DND-41 (cell line): ENCODE data around the gene SMG9.

ENCODE experiments used
- ATAC-seq: fragments of 200-7000 bp; cut with Tn5 transposase; 3 replicates; pipeline ENCODE4 v1.9.1; 2021; ENCODE audit warnings: low read depth; ENCODE audit not compliant: insufficient read depth
- DNase-seq: peaks from one replicate; pipeline ENCODE4 v3.0.0-alpha.2; 2020
- H2AFZ ChIP-seq: 2 replicates; pipeline ENCODE4 v1.6.0; 2012; ENCODE audit warnings: low read depth, low read length
- H3K27ac ChIP-seq: 2 replicates; pipeline ENCODE4 v1.5.1; 2012; ENCODE audit warnings: low read length, inconsistent platforms
- H3K27me3 ChIP-seq: fragments of 200-600 bp; sonication (generic); 2 replicates; pipeline ENCODE4 v1.6.0; 2012; ENCODE audit warnings: low read length, mild to moderate bottlenecking, inconsistent platforms; ENCODE audit not compliant: insufficient read depth, poor library complexity
- H3K36me3 ChIP-seq: 2 replicates; pipeline ENCODE4 v1.5.1; 2012; ENCODE audit warnings: low read length, inconsistent platforms; ENCODE audit not compliant: insufficient read depth
- H3K4me1 ChIP-seq: 2 replicates; pipeline ENCODE4 v1.5.1; 2012; ENCODE audit warnings: mild to moderate bottlenecking, low read length; ENCODE audit not compliant: insufficient read depth
- H3K4me2 ChIP-seq: 2 replicates; pipeline ENCODE4 v1.6.0; 2012; ENCODE audit warnings: mild to moderate bottlenecking, moderate library complexity, low read length, inconsistent platforms; ENCODE audit not compliant: insufficient read depth
- H3K4me3 ChIP-seq, 2 experiments: fragments of 200-600 bp in 1 of 2; shearing (Covaris generic) in 1 of 2; 2 replicates each; pipeline ENCODE4 v1.5.1; 2012 to 2016; ENCODE audit warnings: inconsistent platforms in 2 of 2, low read length in 2 of 2, mild to moderate bottlenecking in 2 of 2, low read depth in 1 of 2, moderate library complexity in 1 of 2
- H3K79me2 ChIP-seq: 2 replicates; pipeline ENCODE4 v1.6.0; 2012; ENCODE audit warnings: low read length, inconsistent platforms; ENCODE audit not compliant: insufficient read depth
- H3K9ac ChIP-seq: 2 replicates; pipeline ENCODE4 v1.6.0; 2012; ENCODE audit warnings: low read depth, mild to moderate bottlenecking, inconsistent platforms, low read length, moderate library complexity
- H3K9me3 ChIP-seq: 2 replicates; pipeline ENCODE4 v1.5.1; 2012; ENCODE audit warnings: low read length, moderate library complexity, mild to moderate bottlenecking, inconsistent platforms; ENCODE audit not compliant: insufficient read depth, severe bottlenecking
- H4K20me1 ChIP-seq: 2 replicates; pipeline ENCODE4 v1.6.0; 2012; ENCODE audit warnings: low read length; ENCODE audit not compliant: insufficient read depth
- CTCF ChIP-seq: IDR thresholded peaks from 2 replicates; pipeline ENCODE4 v1.5.1; 2012; ENCODE audit warnings: borderline replicate concordance, low read length, moderate library complexity, mild to moderate bottlenecking; ENCODE audit not compliant: poor library complexity, severe bottlenecking; ENCODE audit errors: extremely low read depth
- EZH2 ChIP-seq: IDR thresholded peaks from 3 replicates; pipeline ENCODE4 v1.6.1; 2012; ENCODE audit warnings: borderline replicate concordance, low read depth, mild to moderate bottlenecking, moderate library complexity, low read length, inconsistent platforms; ENCODE audit not compliant: severe bottlenecking

The SMG9 gene

DNA sequence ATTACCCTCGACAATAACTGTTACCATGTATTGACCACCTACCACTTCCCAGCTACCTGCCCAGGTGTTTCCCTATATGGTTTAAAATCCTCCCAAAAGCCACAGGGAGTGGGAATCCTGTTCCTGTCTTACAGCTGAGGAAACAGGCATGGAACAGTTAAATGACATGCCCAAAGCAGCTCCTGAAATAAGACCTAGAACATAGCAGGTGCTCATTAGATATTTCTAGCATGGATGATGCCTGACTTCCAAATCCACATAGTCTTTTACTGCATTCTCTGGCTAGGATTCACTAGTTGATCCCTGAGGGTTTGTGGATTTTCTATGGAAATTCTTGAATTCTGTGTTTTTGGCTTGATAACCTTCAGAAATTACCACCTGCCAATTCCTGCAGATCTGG is 13.1 kb upstream of the SMG9 start:
- Histone ChIP-seq H3K9ac (no peak overlapping the region), H3K4me1 (no peaks in the 10 kb centered on the region), H3K36me3 (no peaks in the 10 kb centered on the region), H3K79me2 (no peaks in the 10 kb centered on the region), H3K27ac (no peak overlapping the region), H3K27me3 (no peaks in the 10 kb centered on the region), H3K4me3 (no peak overlapping the region), H4K20me1 (no peaks in the 10 kb centered on the region), H3K9me3 (no peaks in the 10 kb centered on the region), H2AFZ (no peak overlapping the region), H3K4me2 (no peak overlapping the region)
- TF ChIP-seq CTCF, result no peak
- DNase-seq (no peak), ATAC-seq (no peak)

GRCh38 chr19:43767316-43767715 is 12.6 kb upstream of the SMG9 start:
- no peaks in the 10 kb centered on the region for H3K27me3 ChIP-seq
- H3K9ac ChIP-seq, result no peak overlapping the region
- TF ChIP-seq EZH2 (no peak), CTCF (no peak)
- no peak overlapping the region for H3K4me2 ChIP-seq
- no peak for ATAC-seq
- H3K4me3 ChIP-seq, result no peak overlapping the region
- no peaks in the 10 kb centered on the region for H3K36me3 ChIP-seq
- H3K9me3 ChIP-seq, result no peaks in the 10 kb centered on the region
- DNase-seq, result no peak
- H3K27ac ChIP-seq, result no peak overlapping the region
- no peaks in the 10 kb centered on the region for H4K20me1 ChIP-seq
- H3K4me1 ChIP-seq, result no peaks in the 10 kb centered on the region
- H2AFZ ChIP-seq, result no peak overlapping the region
- no peaks in the 10 kb centered on the region for H3K79me2 ChIP-seq

DNA sequence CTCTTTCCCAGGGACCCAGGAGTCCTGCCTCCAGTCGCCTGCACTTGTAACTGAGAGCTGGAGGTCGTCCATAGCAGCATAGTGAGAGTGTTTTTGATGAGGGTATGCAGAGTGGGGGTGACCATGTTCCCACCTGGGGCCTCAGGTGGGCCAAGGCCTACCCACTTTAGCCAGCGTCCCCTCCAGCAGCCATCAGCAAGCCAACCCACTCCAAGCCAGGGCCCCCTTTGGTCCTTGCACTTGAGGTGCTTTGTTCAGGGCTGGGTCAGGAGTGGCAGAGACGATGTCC is 11.9 kb upstream of the SMG9 start:
- no peak overlapping the region for H3K27ac ChIP-seq
- DNase-seq, result no peak
- ATAC-seq, result no peak; the same call in 2 of the 3 replicates
- no peak overlapping the region for H2AFZ ChIP-seq
- H3K36me3 ChIP-seq, result no peaks in the 10 kb centered on the region
- H3K79me2 ChIP-seq, result no peaks in the 10 kb centered on the region
- no peaks in the 10 kb centered on the region for H4K20me1 ChIP-seq
- H3K4me1 ChIP-seq, result no peaks in the 10 kb centered on the region
- H3K4me3 ChIP-seq, result no peak overlapping the region
- H3K4me2 ChIP-seq, result no peak overlapping the region
- TF ChIP-seq CTCF (no peak), EZH2 (no peak)
- no peak overlapping the region for H3K9ac ChIP-seq
- H3K9me3 ChIP-seq, result no peaks in the 10 kb centered on the region
- no peaks in the 10 kb centered on the region for H3K27me3 ChIP-seq

GRCh38 chr19:43765109-43765876 is 10.5 kb upstream of the SMG9 start:
- no peak for ATAC-seq
- no peak overlapping the region for H3K4me3 ChIP-seq

More at GRCh38 chr19:43765109-43765876, 10.5 kb upstream of the SMG9 start:
- no peaks in the 10 kb centered on the region for H3K4me1 ChIP-seq
- H3K27me3 ChIP-seq, result no peaks in the 10 kb centered on the region
- H3K9me3 ChIP-seq, result no peaks in the 10 kb centered on the region
- no peak overlapping the region for H2AFZ ChIP-seq
- no peak overlapping the region for H3K4me2 ChIP-seq
- H4K20me1 ChIP-seq, result no peaks in the 10 kb centered on the region
- H3K9ac ChIP-seq, result no peak overlapping the region
- no peak for DNase-seq
- H3K36me3 ChIP-seq, result no peaks in the 10 kb centered on the region
- H3K27ac ChIP-seq, result no peak overlapping the region
- TF ChIP-seq EZH2, result no peak
- no peak for TF ChIP-seq CTCF
- H3K79me2 ChIP-seq, result no peaks in the 10 kb centered on the region
